Suppressor macrophage treated with lipopolysaccharide for 1 hour (primary cell): ENCODE measurements around the gene NFASC.

Source experiments
- DNase-seq, 3 donors: peaks; one replicate each; pipeline ENCODE4 v3.0.0-alpha.2; 2020 to 2022

NFASC gene

DNA sequence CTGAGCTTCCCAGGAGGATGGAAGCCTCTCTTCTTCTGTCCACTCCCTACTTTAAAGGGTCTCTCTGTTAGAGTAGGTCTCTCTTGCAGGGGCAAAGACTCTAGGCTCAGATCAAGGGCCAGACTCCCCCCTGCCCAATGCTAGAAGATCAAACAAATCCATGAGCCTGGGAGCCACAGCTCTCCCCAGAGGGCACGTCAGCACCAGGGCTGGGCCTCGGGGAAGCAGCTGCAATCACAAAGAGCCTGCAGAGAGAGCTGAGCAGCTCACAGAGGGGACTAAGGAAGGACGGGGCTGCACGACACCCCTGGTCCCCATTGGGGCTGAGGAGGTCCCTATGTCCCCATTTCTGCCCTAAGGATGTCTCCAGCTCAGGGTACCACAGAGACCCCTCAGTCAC lies 176.2 kb downstream of the NFASC start:
- no peak for DNase-seq

DNA sequence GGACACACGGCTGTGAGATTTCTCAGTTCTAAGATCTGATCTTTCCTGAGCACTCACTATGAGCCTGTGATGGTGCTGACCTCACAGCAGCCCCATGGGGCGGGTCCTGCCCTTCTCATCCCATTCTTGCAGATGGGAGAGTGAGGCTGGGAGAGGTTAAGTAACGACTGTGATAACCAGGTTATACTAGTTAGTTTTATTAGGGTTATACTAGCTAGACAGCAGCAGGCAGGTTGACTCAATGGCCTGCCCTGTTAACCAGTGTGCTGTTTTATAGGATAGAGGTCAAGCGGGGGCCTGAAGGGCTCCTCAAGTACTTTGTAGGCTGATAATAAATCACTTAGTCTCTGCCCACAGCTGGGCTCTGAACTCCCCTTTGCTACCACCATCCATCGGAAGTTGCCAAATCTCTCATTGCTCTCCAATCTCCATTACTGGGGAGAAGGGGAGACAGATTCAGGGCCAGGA lies 177.1 kb downstream of the NFASC start:
- DNase-seq = no peak

DNA sequence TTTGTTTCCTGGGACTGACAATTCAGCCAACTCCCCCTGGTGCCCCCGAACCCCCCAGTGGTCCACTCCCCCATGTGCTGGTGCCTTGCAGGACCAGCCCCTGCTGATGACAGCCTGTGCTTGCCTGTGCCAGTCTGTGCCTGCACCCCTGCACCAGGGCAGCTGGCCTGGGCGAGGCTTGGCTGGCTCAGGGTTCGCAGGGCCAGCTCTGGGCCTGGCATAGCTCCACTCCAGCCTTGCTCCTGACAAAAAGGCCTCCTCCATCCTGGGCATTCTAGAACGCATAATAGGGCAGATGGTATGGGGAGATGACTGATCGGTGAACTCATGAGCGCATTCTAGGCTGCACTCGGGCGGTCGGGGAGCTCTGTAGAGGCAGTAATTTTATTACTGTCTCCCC lies 177.7 kb downstream of the NFASC start:
- DNase-seq = no peak

DNA sequence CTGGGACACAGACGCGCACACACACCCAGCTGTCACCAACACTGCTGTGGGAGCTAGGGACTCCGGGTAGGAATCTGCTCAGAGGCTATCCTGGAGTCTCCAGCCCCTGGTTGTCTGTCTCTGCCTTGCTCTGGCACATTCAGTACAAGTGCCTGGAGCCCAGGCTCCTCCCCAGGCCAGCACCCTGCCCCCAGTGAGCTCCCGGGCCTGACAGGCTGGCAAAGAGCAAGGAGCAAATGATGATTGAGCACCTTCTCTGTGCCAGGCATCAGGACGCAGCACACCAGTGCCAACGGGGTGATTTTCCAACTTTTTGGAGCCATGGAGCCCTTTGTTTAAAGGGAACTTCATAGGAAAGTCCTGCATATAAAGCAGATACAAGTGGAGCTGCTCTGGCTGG lies 178.8 kb downstream of the NFASC start:
- no peak for DNase-seq

DNA sequence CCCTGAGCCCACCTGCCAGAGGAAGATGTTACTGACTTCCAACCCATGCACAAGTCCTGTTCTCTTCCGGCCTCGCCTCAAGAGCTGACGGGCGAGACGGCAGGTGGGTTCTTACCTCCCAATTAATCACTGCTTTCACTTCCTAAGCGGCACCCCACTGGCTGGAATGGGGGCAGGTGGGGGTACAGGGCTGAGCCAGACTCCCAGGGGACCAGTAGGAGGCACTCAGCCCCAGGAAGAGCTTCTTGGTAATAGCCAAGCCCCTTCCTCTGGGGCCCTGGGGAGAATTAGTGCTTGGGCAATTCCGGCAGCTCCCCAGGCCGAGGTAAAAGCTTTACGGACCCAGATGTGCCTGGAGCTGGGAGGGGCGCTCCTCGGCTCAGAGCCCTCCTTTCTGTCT lies 182.0 kb downstream of the NFASC start:
- no peak for DNase-seq

DNA sequence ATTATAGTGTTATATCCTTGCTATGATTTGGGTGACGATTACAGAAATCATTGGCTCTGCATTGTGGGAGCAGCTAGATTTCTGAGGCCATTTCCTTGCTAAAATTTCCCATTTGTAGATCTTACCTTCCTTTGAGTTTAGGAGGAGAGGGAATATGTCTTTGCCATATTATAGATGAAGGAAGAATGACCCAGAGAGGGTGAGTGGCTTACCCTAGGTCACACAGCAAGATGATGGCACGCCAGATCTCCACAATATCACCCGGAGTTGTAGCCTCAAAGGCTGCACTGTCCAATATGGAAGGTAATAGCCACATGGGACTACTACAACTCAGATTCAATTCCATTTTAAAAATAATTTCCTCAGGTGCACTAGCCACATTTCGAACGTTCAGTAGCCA lies 182.6 kb downstream of the NFASC start:
- no peak for DNase-seq

DNA sequence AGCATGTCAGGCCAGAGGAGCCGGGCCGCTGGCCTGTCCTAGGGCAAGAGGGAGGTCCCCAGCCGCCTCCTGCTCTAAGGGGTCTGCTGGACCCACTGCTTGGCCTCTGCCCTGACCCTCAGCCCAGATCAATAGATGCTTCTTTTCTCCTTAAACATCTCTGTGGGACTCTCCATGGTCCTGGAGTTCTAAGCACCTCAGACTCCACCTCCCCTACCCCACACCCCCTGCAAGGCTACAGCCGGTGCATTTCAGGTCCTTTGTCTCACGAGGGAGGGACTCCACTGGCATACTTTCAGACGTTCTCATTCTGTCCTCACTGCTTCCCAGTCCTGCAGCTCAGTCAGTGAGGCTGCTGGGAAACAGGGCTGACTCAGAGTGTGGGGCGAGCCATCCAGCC lies 183.4 kb downstream of the NFASC start:
- no peak for DNase-seq

DNA sequence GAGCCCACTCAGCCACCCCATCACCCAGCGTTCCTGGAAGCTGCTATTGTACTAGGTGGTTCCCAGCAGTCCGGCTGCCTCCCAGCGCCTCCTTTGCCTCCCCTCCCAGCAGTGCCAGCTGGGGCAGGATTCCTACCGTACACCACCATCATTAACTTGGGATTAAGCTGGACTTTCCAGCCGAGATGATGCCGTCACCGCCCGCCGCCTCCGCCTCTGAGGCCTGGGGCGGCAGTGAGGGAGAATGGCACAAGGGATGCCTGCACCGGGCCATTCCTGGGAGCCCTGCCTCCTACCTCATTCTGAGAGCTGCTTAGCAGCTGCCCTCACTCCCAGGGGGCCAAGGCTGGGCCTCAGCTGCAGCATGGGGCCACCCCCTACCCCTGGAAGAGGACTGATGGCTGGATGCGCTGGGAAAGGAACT lies 185.5 kb downstream of the NFASC start:
- DNase-seq = no peak

DNA sequence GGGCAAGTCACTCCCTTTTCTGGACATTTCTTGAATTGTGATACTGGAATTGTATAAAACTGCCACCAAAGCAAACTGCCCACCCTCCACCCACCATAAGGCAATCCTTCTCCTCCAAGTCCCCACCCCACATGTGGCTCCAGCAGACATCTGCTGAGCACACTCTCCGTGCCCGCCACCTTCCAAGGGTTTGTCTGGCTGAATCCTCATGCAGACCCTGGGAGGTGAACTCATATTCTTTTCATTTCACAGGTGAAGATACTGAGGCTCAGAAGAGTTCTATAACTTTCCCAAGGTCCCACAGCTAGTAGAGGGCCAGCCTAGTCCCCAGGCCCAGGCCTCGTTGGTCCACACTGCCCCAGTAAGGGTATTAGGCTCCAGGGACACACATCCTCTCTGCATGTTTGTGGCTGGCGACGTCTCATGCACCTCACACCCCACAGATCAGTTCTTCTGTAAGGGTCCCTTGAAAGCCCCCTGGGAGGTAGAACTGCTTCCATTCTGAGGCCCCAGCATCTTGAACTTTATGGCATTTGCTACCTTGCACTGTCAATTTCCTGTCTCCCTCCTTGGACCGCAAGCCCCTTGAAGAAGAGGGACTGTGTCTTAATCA lies 186.4 kb downstream of the NFASC start:
- DNase-seq = no peak

DNA sequence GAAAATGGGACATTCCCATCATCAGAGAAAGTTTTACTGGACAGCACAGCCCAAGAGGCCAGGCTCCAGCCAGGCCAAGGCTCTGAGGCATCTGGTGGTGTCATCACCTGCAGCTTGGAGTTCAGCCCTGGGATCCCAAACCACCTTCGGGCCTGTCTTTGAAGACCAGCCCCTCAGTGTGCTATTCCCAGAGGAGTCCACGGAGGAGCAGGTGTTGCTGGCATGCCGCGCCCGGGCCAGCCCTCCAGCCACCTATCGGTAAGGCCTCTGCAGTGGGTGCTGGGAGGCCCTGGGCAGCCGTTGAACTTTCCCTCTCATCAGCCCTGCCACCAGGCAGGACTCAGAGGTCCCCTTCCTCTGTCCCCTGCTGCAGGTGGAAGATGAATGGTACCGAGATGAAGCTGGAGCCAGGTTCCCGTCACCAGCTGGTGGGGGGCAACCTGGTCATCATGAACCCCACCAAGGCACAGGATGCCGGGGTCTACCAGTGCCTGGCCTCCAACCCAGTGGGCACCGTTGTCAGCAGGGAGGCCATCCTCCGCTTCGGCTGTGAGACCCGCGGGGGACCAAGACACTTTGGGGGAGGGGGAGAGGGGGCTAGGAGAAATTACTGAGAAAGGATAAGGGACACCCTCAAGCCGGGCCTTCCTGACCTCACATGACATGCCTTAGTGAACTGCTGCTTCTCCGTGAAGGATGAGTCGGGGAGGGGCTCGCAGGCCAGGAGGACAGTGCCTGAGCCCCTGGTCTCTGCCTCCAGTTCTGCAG lies 187.3 kb downstream of the NFASC start:
- no peak for DNase-seq

DNA sequence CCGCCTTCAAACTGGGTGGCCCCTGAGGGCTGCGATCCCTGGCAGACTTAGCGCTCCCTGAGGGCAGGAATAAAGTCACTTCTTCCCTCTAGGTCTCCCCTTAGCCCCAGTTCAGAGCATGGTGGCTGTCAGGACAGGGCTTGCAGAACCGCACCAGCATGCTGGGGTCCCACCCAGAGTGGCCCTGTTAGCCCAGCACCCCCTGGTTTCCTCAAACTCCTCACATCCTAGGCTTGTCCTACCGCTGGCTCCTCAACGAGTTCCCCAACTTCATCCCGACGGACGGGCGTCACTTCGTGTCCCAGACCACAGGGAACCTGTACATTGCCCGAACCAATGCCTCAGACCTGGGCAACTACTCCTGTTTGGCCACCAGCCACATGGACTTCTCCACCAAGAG lies 188.2 kb downstream of the NFASC start:
- DNase-seq = no peak

DNA sequence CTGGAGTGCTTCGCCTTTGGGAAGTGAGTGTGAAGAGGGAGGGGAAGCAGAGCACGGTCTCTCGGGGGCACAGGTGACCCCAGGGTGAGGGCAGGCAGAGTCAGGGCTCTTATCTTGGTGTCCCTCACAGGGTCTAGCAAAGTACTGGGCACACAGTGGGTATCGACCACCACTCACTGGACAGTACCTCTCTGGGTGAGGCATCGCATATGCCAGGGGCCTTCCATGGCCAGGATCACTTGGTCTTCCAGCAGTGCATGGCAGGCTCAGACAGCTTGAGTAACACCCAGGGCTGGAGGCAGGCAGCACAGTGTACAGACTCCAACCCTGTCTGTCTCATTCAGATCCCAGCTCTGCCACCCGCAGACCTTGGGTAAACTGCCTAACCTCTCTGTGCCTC lies 189.0 kb downstream of the NFASC start:
- DNase-seq = no peak

DNA sequence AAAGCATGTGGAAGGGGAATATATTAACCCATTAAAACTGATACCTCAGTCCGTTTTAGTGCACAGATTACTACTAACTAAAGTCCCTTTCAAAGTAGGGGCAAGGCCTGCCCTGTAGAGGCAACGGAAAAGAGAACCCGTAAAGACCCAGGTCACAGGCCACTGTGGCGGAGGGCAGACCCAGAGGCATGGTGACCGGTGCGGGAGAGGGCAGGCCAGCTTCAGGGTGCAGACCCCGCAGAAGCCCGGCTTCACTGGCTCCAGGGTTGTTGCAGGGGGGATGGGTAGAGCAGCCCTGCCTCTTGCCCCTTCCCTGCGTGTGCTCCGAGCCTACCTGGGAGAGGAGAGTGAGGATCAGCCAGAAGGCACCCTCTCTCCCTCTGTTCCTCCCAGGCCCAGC lies 190.1 kb downstream of the NFASC start:
- DNase-seq = no peak

DNA sequence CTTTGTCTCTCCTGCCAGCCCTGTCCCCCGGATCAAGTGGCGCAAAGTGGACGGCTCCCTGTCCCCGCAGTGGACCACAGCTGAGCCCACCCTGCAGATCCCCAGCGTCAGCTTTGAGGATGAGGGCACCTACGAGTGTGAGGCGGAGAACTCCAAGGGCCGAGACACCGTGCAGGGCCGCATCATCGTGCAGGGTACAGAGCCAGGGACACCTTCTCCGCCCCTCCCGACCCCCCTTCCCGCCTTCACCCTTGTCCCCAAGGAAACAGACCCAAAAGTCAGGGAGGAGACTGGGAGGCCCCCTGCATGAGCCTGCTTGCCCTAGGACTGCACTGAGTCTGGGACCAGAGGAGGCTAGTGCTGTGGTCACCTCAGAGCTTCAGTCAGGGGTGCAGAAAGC lies 190.6 kb downstream of the NFASC start:
- DNase-seq = no peak

DNA sequence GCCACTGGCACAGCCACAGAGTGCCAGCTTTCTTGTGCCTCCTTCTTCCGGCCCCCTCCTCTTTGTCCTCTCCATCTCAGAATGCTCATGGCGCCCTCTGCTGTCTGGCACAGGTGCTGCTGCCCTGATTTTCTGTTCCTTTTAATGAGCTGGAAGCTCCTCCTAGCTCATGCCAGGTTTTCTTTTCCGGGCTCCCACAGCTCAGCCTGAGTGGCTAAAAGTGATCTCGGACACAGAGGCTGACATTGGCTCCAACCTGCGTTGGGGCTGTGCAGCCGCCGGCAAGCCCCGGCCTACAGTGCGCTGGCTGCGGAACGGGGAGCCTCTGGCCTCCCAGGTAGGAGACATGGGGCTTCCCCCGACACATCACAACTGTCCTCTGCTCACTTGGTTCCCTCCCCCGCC lies 191.0 kb downstream of the NFASC start:
- DNase-seq = peak; percentile 70 to 81 (median 80)

DNA sequence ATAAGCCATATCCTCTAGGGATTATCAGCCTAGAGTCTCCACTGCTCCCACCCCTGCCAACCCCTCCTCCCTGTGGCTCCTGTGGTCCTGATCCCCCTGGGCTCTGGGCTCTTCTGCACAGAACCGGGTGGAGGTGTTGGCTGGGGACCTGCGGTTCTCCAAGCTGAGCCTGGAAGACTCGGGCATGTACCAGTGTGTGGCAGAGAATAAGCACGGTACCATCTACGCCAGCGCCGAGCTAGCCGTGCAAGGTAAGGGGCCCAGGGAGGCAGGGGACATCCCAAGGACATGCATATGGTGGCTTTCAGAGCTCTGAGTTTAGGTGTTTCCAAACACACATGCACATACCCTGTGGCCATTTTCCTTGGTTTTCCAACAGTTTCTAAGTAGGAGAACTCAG lies 191.7 kb downstream of the NFASC start:
- DNase-seq = no peak

DNA sequence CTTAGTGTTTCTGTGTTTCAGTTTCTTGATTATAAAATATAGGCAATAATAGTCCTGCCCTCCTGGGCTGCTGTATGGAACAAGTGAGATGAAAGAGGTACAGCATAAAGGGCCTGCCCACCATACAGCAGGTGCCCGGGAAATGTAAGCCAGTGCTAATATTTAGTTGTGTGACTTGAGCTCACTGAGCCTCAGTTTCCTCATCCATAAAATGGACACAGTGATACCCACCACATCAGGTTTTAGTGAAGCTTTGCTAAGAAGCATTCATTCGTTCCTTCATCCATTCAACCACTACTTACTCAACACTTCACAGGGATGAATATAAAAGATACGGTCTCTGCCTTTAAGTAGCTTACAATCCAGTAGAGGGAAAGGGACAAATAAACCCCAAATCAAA lies 192.2 kb downstream of the NFASC start:
- DNase-seq = no peak

DNA sequence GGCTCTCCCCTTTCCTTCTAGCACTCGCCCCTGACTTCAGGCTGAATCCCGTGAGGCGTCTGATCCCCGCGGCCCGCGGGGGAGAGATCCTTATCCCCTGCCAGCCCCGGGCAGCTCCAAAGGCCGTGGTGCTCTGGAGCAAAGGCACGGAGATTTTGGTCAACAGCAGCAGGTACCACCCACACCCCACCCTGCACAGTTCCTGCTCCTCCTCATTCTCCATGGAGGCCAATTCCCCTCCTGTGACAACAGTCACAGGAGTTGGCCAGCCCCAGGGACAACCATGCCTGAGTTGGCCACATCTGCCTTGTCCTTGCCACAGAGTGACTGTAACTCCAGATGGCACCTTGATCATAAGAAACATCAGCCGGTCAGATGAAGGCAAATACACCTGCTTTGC lies 193.6 kb downstream of the NFASC start:
- DNase-seq = no peak

DNA sequence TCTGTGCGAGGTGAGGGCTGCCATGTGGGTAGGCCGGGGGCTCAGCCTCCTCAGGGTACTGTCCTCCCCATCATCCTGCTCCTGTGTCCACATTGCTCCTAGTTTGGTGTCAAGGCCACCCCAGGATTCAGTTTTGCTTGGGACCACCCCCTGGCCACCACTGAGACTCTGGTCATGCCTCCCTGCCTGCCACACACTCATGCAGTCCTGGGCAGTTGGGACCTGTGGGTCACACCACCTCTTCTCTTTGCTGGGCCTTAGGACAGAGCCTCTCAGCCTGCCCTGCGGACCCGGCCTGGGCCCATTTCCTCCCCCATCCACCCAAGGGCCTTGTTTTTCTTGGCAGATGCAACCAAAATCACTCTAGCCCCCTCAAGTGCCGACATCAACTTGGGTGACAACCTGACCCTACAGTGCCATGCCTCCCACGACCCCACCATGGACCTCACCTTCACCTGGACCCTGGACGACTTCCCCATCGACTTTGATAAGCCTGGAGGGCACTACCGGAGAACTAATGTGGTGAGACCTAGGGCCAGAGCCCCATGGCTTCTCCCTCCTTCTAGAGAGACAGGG lies 194.2 kb downstream of the NFASC start:
- no peak for DNase-seq

DNA sequence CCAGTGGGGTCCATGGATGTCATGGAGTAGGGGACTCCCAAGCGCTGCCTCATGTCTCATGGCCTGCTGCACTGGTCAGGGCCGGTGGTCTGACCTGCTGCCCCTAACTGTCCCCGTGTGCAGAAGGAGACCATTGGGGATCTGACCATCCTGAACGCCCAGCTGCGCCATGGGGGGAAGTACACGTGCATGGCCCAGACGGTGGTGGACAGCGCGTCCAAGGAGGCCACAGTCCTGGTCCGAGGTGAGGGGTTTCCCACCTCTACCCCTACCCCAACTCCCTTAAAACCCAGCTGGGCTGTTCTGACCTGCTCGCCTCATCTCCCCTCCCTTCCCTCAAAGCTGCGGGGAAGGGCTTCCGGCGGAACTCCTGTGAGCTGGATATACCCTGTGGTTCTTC lies 195.0 kb downstream of the NFASC start:
- no peak for DNase-seq

DNA sequence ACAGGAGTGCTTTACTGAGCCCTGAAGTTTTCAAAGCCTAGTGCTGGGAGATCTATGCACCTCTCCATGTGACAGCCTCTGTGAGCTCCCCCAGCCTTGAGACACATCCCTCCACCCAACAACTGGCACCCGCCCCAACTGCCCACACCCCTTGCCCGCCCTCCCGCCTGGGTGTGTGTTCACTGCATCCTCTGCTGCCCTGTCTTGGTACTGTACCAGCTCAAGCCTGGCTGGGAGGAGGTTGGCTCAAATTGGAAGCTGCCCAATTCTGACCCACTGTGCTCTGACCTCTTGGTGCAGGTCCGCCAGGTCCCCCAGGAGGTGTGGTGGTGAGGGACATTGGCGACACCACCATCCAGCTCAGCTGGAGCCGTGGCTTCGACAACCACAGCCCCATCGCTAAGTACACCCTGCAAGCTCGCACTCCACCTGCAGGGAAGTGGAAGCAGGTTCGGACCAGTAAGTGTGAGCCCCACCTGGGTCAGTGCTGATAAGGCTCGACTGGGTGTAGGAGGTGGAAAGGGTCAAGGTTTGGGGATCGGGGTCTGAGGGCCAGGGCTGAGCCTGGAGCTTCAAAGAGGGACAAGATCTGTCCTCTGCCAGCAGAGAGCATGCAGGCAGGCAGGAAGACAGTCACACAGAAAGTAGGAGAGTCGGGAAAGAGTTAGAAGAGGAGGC lies 195.6 kb downstream of the NFASC start:
- peak in 1 of 3 donors; percentile 15 for DNase-seq

DNA sequence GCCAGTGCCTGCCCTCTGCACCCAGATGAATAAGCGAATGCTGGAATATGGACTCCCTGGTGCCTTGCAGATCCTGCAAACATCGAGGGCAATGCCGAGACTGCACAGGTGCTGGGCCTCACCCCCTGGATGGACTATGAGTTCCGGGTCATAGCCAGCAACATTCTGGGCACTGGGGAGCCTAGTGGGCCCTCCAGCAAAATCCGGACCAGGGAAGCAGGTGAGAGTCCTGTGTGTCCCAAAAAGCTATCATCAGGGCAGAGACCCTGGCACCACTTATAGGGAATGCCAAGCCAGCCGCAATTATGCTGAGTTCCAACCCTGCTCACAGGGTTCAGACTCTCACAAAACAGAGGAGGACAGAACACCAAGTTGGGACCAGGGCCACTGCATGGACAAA lies 196.4 kb downstream of the NFASC start:
- DNase-seq = no peak

DNA sequence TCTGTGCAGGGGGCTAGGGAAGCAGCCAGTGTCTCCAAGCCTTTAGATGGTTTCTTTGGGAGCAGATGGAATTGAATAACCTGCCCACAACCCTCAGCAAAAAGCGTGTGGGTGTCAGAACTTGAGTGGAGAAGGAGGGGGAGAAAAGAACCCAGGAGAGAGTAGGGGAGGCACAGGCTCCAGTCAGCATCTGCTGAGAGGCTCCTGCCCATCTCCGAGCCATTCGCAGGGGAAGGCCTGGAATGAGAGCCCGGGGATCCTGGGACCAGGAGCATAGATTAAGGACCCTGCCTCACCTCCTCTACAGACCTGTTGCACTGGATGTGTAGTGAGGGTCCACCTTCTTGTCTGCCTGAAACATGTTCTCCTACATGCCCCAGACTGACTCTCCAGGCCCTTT lies 197.3 kb downstream of the NFASC start:
- DNase-seq = no peak
